HG03103 (cell line): ENCODE results near the gene MRPL16.
"Not testable (repeated sequence)": the region's sequence is repeated elsewhere in the genome, so short reads cannot be mapped to it uniquely, and the experiment has no call there.

Source experiments
- ATAC-seq: cut with Tn5 transposase; IDR thresholded peaks from one replicate; pipeline ENCODE4 v1.9.1; 2021; ENCODE audit warnings: low read depth; ENCODE audit not compliant: unreplicated experiment

Gene MRPL16

DNA sequence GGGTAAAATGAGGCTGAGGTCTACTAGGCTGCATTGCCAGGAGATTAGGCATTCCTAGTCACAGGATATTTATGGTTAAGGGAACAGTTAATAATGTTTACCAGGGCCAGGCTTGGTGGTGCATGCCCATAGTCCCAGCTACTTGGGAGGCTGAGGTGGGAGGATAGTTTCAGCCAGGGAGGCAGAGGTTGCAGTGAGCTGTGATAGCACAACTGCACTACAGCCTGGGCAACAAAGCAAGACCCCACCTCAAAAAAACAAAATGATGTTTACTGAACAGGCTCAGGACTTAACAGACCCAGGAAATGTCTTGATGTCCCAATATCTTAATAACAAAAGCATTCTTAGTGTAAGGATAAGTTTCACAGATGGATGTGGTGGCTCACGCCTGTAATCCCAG is 2.8 kb upstream of the MRPL16 start:
- no peak for ATAC-seq

DNA sequence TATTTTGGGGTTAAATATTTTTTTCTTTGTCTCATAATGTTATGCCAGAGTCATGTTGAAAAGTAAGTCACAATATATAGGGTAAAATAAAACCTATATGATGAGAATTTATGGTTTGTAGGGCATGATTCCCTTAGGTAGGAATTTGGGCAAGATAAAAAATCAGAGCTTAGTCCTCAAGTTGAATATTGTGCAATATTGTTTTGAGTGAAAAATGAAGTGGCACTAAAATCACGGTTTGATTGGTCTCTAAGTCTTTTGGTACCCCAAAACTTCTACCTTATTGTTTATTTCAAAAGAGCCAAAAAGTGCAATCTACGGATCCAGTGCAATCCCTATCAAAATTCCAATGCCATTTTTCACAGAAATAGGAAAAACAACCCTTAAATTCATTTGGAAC is 1.6 kb upstream of the MRPL16 start:
- no peak for ATAC-seq

DNA sequence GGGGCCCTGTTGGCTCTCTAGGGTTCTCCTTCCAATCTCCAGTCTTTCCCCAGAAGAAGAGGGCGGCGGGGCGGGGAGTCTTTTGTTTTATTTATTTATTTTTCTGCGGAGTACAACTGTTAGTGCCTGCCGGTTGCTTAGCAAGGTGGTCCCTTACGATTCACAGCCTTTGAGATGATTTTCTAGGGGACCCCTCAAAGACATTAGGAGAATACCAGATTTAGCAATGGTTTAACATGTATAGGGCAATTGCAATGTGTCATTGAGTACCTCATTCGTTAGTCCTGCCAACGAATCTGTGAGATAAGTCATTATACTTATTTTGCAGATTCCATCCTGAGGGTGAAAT is 307 bp upstream of the MRPL16 start:
- ATAC-seq, result peak; percentile 11

DNA sequence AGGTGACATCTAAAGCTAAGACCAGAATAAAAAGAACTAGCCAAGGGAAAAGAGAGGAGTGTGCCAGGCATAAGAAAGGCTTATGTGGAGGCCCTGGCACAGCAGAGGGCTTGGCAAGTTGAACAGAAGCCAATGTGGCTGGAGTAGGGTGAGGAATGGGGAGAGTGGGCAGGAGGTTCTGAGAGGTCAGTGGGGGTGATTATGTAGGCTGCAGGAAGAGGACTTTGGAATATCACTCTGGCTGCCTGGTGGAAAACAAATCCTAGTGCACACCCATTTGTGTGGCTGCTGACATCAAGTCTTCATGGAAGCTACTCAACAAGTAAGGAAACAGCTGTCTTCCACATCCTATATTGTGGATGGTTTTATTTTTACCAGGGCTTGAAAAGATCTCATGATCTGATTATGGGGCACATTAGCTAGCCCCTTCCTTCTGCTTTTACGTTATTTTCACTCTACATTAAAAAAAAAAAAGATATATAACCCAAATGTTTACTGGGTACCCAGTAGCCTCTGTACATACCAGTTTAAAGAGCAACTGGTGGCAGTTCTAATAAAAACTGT is 3.4 kb downstream of the MRPL16 start:
- ATAC-seq, result no peak

DNA sequence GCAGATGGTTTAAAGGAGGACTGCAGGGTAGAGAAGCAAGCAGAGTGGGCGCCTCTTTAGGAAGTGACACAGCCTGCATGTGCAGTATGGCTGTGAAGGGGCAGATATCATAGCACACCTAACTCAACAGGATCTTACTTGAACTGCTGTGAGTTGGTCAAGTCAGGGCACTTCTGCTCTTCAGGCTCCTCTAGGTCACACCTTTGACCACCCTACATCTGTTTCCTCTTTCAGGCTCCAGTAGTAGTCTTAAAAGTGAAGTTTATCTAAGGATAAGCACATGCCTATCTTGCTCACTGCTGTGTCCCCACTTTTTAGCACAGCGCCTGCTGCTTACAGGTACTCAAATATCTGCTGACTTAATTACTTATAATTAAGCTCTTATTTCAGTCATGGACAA is 6.5 kb downstream of the MRPL16 start:
- ATAC-seq, result no peak

DNA sequence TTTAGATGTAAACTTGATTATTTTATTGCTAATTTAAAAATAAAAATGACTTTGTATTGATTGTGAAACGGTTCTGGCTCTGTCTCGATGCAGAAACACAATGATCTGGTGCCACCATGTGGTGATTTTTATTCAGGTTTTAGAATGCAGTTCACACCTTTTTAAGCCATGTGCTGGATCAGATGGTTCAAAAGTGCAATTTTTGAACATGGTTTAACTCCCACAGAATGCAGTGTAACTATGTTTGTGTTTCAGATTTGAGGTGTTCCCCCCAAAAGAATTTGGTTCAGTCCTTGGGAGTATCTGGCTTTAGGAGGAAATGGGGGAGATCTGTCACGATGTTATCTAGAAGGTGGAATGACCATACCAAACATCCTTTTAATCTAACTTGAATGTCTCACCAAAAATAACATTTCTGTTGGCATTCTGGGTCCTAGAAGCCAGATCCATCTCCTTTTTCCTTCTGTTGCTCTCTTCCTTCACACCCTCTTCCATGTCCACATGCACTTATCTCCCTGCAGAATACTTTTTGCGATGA is 7.9 kb downstream of the MRPL16 start:
- ATAC-seq, result peak; percentile 51

DNA sequence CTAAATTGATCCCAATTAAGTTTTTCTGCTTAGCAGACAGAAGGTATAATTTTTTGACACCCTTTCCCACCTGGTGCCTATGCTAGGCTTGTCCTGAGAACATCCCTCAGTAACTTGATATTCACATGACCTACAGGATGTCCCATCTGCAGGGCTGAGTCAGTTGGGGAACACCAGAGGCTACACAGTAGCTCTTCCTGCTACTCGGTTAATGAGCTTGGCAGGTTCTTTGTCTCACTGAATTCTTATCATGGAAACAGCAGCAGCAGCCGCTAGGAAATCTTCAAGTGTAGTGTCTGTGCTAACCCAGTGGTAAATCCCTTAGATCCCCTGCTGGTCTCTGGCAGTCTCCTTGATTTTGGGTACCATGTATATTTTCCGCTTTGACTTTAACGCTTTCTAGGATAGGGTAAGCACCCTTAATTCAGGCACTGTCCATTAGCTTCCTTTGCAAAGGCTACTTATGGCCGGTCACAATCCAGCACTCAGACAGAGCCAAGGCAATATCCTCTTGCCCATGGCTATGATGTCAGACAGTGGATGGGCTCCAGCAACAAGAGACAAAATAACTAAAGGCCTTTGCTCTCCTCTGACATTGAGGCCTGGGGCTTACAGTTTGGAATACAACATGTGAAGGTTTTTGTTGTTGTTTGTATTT is 8.5 kb downstream of the MRPL16 start:
- ATAC-seq, result no peak

DNA sequence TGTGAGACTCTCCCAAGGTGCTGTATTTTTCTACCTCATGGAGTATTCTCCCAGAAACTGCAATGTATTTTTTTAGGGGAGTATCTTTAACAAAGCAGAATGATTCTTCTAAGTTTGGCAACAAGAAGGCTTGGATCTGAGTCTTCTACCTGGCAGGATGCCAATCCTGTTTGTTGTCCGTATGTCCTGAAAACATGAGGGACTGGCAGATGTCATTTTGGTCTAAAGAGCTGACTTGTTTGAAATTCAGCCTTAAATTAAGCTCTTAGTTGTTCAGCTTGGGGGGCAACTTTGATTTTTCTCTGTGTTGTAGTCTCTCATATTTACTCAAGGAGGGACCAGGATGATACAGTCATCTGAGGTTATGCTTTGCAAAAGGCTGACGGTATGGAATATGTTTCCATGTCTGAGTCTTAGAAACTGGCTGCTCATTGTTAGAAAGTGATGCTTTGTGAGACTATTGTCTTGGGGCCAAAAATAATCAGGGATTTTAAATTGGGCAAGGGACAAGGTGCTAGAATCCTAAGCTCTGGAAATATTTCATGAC is 9.3 kb downstream of the MRPL16 start:
- no peak for ATAC-seq

DNA sequence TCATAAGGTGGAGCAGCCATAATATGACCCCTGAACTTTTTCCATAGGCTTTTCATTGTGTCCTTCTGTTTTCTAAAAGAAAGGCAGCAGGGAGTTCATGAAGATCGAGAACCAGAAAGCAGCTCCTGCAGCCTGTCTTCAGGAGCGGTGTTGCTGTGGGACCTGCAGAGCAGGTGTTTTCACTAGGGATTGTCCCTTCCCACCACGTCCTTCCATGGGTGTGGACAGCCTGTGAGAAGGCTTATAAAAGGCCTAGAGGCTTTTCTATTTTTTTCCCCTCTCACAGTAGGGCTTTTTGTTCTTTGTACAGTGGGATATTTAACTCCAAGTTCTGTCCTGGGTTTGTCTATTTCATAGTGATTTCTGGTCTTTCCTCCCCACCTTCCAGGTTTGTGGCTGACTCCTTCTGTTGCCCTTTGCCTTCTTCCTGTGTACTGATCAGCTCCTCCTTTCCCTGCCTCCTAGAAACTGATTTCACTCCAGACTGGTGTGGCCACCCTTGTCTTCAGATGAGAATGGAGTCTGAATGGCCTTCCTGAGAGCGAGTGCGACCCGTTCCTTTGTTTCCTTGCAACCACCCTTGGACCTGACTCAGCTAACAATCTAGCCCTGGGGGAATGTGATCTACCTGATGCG is 10.1 kb downstream of the MRPL16 start:
- no peak for ATAC-seq

DNA sequence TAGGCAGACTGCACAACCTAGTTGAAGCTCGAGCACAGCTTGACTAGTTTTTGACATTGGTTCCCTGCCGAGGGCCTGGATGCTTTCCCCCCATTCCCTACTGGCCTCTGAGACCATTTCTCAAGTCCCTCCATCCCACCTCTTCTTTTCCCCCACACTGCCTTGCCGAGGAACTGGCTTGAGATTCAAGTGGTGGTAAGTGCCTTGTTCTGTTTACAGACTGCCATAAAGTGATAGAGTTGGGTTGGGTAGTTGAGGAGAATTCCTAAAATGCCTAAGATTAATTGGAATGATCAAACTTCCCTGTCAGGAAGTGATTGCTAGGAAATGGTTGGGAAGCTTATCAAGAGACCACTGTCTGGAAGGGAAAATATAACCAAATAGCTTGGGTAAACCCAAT is 16.2 kb downstream of the MRPL16 start:
- no peak for ATAC-seq

DNA sequence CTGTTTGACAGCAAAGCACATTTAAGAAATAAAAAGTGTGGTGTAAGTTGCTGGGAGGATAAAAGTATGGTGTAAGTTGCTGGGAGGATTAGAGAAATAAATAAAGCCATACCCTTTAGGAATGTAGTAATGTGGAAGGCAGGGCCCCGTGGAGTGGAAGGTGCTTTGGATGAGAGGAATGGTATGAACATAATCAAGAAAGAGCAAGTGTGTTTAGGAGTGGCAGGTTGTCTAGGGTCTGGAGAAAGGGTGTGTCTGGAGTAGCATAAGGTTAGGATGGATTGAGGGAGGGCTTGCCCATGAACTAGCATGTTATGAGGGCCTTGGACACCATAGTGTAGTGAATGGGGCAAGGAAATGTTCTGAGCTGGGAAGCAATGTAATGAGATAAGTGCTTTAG is 18.1 kb downstream of the MRPL16 start:
- no peak for ATAC-seq

DNA sequence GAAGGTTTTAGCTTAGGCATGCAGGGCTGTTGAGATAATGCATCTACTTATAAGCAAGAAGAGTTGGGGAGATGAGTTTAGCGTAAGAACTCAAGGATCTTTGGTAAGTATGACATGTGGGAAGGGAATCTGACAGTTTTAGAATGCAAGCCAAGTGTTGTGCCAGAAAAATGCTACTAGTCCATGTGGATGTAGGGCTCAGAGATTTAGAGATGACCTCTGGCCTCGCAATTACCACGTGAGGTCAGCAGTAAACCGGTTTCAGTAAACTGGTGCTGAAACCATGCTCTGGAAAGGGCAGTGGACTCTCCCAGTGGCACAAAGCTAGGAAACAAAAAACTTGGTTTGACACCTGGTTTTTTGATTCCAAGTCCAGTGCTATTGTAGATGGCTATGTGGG is 18.9 kb downstream of the MRPL16 start:
- ATAC-seq, result no peak

DNA sequence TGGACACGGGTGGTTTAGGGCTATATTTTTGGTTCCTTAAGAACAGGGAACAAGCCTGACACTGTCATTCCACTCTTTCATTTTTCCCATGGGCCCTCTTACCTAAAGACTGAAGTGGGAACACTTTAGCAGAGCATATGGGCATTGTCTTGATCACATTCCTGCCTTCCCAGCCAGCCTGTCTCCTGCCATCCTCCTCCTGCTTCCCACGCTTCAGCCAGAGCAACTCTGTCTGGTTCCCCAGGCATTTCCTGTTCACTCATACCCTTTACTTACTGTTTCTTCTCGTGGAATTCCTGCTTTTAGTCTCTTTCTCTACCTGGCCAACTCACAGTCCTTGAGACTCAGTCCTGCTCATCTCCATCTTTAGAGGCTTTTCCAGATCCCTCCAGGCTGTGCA is 22.8 kb downstream of the MRPL16 start:
- ATAC-seq, result no peak

DNA sequence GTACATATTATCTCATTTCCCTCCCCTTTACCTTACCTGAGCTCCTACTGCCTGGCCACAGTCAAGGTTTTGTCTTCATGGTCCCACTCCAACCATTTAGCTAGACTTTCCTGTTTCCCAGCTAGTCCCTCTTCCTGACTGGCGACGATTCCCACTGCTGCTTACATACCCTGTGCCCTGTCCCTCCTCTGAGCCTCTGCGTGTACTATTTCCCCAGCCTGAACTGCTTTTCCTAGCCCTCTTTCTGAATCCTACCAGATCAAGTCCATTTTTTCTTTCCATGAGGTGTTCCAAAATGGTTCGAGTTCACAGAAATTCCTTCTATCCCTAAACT is 23.4 kb downstream of the MRPL16 start:
- ATAC-seq, result no peak

DNA sequence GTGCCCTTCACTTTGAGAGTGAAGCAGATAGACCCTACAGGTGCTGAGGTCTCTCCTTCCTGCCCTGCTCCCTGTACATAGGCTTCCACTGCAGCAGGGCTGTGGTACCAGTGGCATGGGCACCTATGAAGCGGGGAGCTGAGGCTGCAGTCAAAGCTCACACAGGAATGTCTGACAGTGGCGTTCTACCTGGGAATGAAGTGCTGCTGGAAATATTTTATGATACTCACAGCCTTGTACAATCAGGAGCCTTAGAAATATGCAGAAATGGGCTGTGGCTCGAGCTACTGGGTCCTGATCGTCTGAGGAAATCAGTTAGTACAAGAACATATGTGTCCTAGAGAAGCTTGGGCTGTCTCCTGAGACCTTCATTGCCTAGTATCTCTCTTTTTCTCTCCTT is 24.8 kb downstream of the MRPL16 start:
- no peak for ATAC-seq

DNA sequence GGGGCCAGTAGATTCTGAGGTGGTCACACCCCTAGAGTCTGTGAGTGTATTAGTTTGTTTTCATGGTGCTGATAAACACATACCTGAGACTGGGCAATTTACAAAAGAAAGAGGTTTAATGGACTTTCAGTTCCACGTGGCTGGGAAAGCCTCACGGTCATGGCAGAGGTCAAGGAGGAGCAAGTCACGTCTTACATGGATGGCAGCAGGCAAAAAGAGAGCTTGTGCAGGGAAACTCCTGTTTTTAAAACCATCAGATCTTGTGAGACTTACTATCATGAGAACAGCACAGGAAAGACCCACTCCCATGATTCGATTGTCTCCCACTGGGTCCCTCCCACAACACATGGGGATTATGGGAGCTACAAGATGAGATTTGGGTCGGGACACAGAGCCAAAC is 26.1 kb downstream of the MRPL16 start:
- not testable (repeated sequence) for ATAC-seq

DNA sequence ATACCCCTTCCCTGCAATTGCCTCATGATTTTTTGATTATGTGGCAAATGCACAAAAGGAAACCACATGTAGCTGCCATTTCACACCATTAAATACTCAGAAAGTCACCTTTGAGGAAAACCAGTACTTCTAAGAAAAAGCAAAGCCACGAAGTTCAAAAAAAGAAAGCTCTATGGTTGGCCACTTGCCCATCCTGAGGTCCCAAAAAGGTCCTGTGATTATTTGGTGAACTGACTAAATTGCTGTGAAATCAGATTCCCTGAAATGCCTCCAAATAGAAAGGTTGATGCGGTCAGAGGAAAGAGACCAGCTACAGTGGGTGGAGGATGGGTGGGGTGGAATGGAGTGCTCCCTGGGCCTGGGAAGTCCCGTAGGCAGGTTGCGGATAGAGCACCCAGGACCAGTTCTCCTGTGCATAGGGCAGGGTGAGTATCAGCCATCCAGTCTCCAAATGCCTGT is 26.9 kb downstream of the MRPL16 start:
- ATAC-seq, result no peak

DNA sequence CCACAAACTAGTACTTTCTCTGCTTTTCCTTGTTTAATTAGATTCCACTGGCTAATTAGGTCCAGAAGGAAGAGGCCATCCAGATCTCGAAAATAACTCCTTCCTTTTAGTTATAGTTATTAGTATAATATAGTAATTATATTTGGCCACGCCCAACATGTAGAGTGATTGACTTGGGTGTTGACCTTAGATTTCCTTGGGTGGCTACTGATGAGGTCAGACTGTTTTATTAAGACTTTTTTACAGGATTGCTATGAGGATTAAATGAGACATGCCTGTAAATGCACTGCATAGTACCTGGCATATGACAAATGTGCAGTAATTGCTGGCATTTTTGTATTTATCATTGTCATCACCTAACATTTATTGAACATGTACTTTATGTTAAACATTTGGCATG is 28.5 kb downstream of the MRPL16 start:
- no peak for ATAC-seq

DNA sequence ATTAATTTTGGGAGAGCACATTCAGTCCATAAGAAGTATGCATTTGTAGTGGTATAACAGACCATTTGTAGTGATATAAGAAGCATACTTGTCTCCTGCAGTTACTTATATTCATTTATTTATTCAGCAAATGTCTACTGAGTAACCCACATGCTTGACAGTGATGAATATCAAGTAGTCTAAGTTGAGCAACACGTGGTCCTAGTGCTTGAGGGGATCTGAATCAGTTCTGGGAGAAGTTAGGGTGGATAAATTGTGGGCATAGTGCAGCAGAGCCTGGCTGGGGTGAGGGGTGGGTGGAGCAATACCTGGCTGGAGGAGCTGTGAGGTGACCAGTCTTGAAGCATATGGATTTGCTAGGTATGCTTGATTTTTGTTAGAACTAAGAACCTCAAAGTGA is 31.1 kb downstream of the MRPL16 start:
- ATAC-seq, result no peak

DNA sequence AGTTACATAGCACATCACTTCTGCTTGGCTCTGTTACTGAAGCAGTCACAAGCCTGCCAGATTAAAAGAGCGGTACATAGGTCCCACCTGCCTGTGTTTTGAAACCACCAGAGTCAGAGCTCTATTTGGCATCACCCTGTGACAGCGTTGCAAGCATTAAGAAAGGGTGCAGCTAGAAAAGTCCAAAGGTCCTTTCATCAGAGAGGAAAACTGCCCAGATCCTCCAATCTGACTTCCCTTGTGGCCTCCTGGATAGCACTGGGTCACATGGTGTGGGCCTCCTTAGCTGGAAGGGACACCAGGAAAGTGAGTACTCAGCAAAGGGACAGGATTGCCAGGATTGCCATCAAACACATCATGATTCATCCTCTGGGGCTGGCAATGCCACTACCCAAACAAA is 32.5 kb downstream of the MRPL16 start:
- ATAC-seq, result no peak

DNA sequence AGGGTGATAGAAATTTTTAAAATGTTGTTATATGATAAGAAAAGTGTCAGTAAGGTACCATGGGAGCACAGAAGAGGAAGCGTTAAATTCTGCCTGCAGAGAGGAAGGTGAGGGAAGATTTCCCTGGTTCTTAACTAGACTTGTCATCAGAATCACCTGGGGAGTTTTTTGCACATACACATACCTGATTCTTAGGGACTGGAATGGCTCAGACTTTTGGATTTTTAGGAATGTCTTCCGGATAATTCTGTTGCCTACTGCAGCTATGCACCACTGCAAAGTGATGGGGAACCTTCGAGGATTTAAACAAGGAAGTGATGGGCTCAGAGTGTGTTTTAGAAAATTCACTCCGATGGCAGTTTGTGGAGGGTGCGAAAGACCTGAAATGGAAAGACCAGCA is 33.5 kb downstream of the MRPL16 start:
- no peak for ATAC-seq
